ENCODE results near the gene CMC1.
A peak's percentile ranks its signal among the peaks of the same experiment; 100 is the strongest.

DNA sequence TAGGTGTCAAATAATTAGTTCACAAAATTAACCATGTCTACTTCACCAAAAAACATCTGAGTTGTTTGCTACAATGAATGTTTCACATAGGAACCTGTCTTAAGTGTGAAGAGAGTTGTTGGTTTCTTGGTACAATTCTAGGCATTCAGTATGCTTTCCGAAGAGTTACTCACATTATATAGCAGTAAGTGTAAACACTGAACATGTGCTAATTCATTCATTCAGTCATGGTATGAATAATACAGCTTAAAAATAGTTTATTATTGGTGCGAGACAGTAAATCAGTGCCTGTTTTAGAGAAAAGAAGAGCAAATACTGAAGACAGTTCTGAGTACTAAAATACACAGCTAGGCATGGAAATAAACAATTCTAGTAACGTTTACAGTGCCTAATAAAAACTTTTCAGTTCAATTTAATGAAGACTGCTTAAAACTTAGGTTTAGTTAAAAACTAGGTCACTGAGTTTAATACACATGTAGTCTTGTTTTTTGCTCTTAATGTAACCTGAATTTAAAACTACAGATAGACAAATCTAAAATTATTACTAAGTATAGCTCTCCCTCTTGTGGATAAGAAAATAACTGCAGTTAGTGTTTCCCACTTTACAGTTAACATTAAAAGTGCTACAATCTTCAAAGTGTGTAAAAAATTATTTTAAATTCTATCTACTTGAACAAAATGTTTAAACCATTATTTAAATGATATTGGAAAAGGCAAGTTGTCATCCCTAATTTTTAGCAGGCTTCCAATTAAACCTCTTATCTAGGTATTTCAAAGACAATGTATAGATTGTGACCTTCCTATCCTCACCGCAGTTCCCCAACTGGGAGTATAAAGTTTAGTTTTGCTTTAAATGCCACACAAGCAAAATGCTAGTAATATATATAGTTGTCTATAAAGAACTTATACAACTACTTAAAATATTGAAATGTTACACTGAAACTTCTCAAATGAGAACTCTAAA, 87.1 kb downstream of the CMC1 start:
- TF ChIP-seq, protein P1, sequence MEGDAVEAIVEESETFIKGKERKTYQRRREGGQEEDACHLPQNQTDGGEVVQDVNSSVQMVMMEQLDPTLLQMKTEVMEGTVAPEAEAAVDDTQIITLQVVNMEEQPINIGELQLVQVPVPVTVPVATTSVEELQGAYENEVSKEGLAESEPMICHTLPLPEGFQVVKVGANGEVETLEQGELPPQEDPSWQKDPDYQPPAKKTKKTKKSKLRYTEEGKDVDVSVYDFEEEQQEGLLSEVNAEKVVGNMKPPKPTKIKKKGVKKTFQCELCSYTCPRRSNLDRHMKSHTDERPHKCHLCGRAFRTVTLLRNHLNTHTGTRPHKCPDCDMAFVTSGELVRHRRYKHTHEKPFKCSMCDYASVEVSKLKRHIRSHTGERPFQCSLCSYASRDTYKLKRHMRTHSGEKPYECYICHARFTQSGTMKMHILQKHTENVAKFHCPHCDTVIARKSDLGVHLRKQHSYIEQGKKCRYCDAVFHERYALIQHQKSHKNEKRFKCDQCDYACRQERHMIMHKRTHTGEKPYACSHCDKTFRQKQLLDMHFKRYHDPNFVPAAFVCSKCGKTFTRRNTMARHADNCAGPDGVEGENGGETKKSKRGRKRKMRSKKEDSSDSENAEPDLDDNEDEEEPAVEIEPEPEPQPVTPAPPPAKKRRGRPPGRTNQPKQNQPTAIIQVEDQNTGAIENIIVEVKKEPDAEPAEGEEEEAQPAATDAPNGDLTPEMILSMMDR (IDR thresholded peaks at IDR 0.05): peak in 5 of 7 experiments; percentile 30 to 78 (median 67)
- TF ChIP-seq POLR2A (IDR thresholded peaks at IDR 0.05): no peak
- TF ChIP-seq EP300 (IDR thresholded peaks at IDR 0.05): no peak

All from stomach (tissue), 4 donors.